NOMO-1 (cell line): ENCODE measurements around the gene RFNG.

Experiments used
- DNase-seq, 2 experiments: peaks; one replicate each; lab custom pipeline; 2025; ENCODE audit not compliant: unreplicated experiment in 2 of 2; lab: John Stamatoyannopoulos, UW

RFNG gene, protein sequence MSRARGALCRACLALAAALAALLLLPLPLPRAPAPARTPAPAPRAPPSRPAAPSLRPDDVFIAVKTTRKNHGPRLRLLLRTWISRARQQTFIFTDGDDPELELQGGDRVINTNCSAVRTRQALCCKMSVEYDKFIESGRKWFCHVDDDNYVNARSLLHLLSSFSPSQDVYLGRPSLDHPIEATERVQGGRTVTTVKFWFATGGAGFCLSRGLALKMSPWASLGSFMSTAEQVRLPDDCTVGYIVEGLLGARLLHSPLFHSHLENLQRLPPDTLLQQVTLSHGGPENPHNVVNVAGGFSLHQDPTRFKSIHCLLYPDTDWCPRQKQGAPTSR

DNA sequence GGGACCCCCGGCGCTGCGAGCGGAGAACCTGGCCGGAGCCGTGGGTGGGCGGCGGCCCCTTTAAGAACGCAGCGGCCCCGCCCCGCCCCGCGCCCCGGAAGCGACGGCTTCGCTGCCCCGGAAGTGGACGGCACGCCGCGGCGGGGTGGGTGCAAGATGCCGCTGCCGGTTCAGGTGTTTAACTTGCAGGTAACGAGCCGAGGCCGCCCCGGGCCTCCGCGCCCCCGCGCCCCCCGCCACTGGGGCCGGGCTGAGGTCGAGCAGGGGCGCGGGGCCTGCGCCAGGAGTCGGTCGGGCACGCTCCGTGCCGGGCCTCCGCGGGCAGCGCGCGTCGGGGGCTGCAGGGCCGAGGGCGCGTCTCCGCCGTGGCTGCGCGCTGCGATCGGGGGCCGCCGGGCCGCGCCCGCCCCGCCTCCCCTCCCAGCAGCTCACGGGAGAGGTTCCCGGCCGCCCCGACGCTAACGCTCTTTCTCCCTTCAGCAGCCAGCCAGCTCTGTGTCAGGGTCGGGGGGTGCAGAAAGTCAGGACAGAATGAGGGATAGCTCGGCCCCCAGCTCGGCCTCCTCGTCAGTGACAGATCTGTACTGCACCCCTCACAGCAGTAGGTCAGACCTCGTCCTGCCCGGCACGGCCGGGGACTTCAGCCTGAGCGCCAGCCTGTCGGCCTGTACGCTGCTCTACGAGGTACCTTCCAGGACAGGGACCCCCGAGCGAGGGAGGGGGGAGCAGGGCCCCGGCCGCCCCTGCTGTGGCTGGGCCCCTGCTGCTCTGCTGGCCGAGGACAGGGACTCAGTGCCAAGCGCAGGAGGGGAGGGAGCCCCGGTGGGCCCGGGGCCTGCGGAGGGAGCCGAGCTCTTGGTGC lies at the start of gene RFNG, which contains the start of gene GPS1:
Gene RFNG, minus strand, starts transcription at position 36 of the 862 bp plus-strand sequence. CDS start 45 bp downstream, outside the sequence.
Gene GPS1, plus strand, starts transcription at position 123 of the 862 bp plus-strand sequence. Its CDS starts 34 bp downstream, at position 157.
- peak; percentile 21 to 65 for DNase-seq

DNA sequence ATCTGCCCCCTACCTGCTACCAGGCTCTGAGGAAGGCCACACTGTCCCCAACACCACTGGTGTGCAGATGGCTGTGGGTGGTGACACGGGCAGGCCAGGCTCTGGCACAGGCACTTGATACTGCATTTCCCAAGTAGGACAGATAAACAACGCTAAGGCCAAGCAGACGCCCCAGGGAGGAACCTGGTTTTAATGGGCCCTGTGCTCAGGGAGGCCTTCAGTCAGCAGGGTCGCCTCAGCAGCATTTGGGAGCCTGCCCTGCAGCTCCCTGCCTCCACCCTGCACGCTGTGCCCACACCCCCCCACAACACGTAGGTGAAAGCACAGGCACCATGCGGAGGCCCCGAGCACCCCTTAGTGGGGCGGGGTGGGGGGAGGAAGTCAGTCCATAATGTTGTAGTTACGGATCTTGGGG lies 49.7 kb upstream of the RFNG start:
- no peak for DNase-seq

DNA sequence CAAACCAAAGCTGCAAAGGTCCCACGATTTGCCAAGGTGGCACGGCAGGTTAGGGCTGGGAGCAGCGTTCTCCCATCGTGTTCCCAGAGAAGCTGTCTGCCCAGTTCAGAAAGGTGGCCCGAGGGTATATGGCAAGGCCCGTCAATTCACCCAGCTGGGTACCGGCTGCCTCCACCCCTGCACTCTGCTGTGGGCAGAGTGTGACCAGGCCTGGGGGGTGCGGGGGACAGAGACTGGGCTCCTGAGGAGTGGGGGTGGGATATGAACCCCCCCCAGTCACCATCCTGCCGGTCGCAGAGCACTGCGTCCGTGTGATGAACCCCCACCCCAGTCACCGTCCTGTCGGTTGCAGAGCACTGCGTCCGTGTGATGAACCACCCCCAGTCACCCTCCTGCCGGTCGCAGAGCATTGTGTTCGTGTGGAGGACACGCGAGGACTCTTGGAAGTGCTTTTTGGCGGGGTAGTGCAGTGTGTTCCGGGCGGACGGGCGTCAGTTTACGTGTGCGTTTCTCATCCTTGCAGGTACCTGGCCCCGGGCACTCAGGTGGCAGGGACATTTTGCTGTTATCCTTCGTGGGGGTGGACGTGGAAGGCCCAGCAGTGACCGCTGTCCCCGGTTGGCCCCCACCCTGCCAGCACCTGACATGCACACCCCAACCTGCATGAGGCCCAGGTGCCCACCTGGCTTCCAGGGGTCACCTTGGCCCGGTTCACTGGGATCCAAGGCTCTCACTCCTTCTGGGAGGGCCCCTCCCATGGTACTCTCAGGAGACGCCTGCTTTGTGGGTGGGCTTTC lies 49.1 kb upstream of the RFNG start:
- no peak for DNase-seq

DNA sequence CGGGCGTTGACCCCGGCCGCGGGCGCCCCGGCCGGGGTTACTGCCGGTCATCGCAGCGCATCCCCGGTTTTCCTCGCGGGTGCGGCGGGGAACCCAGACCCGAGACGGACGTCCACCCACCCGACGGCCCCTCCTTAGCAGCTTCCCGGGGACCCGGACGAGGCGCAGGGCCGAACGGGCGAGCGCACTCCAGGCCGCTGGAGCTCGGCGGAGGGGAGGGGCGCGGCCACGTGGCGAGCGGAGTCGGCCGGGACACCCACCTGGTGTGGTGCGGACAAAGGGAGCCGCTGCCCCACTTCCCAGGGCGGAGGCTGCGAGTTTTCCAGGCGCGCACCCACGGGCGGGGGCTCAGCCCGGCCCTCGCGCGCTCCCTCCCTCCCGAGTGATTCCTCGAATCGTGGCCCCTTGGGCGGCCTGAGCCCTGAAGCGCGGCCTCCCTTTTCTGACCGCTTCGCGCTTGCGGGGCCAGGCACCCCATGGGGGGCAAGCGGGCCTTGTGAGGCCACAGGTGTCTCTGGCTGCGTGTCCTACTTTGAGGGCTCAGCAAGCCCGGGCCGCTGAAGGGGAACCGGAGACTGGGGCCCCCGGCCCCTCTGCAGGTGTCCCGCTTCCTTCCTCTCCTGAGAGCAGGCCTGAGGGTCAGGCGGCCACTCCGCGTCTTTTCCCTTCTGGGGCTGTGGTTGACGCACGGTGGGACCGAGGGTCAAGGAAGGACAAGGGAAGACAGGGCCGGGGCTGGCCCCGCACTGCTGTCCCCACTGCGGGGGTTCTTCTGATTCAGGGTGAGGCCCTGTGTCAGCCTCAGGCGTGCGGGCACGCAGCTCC lies 47.5 kb upstream of the RFNG start:
- peak; percentile 30 to 39 for DNase-seq

DNA sequence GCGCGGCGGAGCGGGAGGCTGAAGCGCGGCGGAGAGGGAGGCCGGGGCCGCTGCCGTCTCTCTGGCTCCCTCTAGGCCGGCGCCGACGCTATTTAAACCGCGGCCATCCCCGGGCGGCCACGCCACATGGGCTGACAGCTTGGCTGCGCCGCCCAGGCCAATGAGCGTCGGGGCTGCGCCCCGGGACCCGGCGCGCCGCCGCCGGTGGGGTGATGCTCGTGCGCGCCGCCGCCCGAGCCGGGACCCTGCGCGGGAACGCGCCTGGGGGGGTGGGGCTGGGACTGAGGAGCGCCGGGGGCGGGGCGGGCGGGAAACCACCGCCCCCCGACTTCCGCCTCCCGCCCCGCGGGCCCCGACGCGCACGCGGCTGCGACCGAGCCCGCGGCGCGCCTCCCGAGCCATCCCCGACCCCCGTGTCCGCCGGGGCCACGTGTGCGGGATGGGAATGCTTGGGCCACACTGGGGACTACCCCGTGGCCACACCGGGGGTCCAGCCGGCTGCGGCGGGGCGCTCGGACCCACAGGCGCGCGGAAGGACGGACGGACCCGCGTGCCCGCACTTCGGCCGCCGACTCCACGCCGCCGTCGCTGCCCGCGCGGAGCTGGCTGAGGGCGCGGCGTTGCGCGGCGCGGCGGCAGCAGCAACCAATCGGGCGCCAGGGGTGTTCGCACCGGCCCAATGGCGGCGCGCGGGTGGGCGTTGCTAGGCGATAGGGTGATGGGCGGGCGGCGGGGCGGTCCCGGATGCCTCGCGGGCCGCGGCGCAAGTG lies 46.7 kb upstream of the RFNG start, which contains the start of gene FASN:
Gene FASN, minus strand, starts transcription at position 68 of the 770 bp plus-strand sequence. CDS start 1,791 bp downstream, outside the sequence.
- DNase-seq = peak; percentile 90 to 98

DNA sequence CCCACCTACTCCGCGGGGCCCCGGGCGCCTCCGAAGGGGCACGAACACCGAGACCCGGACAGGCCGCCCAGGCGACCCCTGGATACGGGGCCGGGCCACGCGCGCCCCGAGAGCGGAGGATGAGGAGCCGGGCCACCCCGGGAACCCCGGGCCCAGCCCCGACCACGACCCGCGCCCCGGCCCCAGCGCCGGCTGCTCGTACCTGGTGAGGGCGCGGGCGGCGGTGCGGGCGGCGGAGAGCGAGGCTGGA lies 46.2 kb upstream of the RFNG start:
- DNase-seq = no peak

DNA sequence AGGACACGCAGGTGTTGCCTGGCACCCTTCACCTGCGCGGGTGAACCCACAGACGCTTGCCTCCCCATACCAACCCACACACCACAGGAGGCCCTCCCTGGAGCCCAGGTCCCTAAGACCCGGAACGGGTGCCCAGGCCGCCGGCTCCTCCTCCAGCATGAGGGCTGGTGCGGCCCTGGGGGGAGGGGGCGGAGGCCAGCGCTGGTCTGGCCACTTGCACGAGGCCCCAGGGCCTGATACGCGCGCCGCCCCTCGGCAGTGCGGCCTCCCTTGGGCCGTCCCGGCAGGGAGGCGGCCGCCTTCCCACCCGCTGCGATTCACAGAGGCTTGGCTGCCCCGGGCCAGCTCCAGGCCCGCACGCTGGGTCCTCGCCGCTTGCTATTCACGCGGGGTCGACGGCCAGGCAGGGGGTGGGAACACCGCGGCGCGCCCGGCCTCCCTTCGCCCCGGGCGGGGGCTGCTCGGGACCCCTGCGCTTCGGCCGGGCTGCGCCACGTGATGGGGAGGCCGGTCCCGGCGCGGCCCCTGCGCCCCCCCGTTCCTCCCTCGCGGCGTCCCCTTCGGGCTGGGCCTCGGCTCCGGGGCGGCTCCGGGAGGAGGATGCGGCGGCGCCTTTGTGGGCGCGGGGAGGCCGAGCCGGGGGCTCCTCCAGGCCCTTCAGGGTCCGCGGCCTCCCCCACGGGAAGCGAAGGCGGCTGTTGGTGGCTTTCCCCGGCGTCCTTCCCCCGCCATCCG lies 45.7 kb upstream of the RFNG start:
- DNase-seq = peak in 1 of 2 experiments; percentile 36

DNA sequence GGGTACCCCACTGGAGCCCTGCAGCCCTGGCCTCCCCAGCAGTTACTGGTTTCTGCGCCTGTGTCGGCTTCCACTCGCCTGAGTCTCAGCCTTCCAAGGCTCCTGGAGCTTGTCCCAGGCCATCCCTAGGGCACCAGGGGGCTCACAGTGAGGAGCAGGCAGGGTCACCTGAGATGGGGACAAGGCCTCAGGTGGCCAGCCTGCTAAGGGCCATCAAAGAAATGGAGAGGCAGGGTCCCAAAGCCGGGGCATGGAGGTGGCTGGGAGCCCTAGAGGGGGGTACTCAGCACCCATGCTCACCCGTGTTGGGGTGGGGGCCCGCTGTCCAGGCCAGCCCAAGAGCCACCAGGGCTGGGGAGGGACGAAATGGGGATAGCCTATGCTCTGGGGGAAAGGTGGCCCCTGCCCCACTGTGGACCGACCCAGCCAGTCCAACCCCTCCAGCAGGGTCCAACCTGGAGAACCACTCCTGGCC lies 45.1 kb upstream of the RFNG start:
- no peak for DNase-seq

DNA sequence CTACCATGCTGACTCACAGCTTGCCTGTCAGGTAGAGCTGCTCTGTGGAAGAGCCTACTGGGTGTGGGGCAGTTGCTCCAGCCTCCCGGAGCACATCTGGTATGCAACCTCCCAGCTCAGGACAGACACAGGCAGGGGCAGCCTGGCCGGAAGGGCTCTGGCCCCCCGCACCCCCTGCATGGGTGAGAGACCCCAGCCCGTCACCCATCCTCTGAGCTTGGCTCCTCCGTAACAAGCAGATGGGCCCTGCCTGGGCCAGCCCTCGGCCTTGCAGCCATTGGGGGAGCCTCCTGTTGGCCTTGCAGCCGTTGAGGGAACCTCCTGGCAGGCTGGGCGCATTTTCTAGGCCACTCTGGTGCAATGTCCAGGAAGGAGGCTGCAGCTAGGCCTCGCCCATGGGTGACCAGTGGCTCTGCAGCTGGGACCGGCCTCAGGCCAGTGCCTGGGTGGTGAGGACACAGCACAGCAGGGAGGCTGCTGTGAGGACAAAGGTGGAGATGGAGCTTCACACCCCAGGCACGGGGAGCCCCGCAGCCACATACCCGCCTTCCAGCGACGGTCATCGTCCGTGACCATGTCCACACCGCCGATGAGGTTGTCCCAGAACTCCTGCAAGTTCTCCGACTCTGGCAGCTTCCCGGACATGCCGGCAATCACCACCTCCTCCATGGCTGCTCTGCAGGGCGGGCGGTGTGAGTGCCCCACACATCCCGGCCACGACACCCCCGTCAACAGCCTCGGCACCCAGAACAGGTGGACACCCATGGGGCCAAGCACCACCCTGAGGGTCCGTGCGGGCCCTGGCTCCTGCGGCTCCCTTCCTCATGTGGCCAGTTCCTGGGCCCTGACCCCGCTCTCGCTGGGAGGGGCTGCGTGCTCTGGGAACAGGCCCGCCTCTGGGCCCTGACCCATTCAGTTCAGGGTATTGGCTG lies 44.4 kb upstream of the RFNG start:
- no peak for DNase-seq

DNA sequence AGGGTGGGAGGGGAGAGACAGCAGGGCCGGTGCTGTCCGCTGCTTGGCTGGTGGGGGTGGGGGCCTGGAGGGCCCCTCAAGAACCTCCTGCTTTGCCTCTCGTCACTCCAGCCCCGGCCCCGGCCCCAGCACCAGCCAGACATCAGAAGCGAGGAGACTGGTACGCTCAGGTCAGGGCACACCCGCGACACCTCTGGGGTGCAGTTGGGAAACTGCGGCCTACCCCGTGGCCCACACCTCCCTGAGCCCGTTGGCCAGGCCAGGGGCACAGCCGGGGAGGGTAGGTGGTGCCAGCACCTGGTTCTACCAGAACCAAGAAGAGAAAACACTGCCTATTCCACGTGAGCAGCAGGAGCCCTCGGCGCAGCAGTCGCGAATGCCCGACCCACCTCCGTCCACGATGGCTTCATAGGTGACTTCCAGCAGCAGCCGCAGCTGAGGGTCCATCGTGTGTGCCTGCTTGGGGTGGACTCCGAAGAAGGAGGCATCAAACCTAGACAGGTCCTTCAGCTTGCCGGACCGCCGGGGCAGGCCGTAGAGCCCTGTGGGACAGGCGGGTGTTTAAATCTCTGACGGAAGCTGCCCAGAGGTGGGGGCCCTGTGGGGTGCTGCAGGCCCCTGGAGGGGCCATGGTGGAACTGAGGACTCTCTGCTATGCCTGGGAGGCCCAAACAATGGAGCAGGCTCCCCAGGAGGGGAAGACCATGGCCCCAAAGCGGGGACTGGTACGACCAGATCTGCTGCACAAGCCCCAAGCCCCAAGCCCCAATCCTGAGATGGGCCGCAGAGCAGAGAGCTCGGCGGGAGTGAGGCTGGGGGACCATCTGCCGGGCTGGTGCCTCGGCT lies 43.5 kb upstream of the RFNG start:
- DNase-seq = no peak

DNA sequence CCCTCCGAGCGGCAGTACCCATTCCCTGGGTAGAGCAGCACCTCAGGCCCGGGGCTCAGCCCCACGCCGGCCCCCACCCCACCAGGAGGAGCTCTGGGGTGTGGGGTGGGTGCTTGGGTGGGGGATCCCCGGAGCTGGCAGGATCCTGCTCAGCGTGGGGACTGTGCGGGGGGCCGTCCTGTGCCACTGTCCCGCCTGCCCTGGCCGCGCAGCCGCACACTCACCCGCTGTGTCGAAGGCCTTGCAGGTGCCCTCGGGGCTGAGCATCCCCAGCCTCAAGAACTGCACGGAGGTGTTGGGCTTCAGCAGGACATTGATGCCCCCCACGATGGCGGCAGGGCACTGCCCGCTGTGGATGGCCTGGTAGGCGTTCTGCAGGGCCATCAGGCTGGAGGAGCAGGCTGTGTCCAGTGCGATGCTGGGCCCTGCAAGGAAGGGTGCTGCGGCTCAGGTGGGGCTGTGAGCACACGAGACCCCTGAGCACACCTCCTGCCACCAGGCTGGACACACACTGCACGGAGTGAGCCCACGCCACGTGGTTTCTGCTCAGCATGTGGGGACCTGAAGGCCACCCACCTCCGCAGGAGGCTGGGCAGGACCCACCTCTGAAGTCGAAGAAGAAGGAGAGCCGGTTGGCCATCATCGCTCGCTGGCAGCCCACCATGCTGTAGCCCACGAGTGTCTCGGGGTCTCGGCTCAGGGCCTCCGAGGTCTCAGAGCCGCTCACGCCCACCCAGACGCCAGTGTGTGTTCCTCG lies 41.6 kb upstream of the RFNG start:
- DNase-seq = no peak

DNA sequence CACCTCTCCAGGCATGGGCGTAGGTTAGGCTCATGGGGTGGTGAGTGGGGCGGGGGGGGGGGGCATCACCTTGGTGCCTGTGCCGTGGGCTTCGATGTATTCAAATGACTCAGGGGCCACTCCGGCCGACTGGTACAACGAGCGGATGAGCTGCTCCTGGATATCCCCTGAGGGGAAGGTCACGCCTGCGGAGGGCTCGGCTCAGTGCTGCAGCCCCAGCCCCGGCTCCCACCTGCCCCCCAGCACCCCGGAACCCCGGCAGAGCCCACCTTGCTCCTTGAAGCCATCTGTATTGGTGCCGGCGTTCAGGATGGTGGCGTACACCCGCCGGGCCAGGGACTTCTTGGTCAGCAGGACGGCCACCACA lies 41.0 kb upstream of the RFNG start:
- DNase-seq = no peak

DNA sequence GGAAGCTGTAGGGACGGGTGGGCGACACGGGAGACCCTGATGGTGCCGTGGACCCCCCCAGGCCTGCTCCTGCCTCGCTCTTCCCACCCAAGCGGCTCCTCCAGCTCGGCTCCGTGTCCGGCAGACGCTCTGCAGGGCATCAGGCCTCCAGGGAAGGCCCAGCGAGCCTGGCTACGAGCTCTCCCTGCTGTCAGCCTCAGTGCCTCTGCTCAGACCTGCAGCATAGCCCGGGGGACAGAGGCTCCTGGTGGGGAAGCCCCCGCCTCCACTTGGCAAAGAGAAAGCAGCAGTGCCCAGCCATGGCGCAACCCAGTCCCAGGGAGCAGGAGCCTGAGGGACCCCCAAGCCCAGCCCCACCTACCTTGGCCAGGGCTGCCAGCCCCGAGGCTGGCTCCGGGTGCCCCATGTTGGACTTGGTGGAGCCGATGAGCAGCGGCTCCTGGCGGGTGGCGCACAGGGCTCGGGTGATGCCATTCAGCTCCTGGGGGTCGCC lies 40.5 kb upstream of the RFNG start:
- no peak for DNase-seq

DNA sequence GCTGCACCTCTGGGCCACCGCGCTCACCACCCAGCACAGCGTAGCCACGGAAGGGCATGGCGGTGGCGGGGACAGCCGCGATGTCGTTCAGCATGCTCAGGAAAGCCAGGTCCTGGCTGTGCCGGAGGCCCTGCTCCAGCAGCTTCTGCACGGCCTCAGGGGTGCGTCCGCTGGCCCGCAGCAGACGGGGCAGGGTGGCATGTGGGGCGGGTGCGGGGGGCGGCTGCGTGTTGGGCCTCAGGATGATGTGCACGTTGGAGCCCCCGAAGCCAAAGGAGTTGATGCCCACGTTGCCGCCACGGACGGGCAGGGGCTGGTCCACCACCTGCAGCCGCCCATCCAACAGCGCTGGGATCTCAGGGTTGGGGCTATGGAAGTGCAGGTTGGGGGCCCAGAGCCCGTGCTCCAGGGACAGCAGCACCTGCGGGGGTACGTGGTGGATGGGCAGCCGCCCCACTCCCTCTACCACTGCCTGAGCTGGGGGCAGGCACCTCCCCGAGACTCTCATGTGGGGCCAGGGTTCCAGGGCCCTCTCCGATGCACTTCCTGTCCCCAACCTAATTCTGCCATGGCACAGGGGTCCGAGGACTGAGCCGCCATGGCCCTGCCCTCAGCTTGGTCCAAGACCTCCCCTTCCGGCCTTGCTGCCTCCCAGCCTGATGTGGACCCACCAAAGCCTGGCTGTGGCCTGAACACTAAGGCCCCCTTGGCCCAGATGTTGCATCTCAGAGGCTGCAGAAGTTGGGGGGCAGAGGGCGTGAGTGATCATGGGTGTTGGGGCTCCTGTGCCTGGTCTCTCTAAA lies 39.9 kb upstream of the RFNG start:
- no peak for DNase-seq
